HepG2 (cell line): ENCODE data around the gene EHD1. TPM values are rescaled to one million over a fixed set of nuclear protein-coding genes. Genes with fewer than 3 reads are reported as not detected.
A peak's percentile ranks its signal among the peaks of the same experiment; 100 is the strongest.

Experiments used
- BORCS8-MEF2B ChIP-seq: sonication (generic); formaldehyde crosslinking; IDR thresholded peaks from 2 replicates; pipeline ENCODE4 v1.8.0; 2022; ENCODE audit warnings: mild to moderate bottlenecking, missing genetic modification reagents
- BRF2 ChIP-seq: sonication (generic); formaldehyde crosslinking; IDR thresholded peaks from 2 replicates; pipeline ENCODE4 v1.8.1; 2022; ENCODE audit warnings: mild to moderate bottlenecking, missing genetic modification reagents
- CEBPB ChIP-seq: IDR thresholded peaks from 2 replicates; pipeline ENCODE4 v1.6.1; 2011; ENCODE audit warnings: low read depth, low read length, improper control_type of control experiment, borderline replicate concordance
- CHD2 ChIP-seq: IDR thresholded peaks from 2 replicates; pipeline ENCODE4 v1.6.1; 2011; ENCODE audit warnings: low read depth, low read length, improper control_type of control experiment
- DBP ChIP-seq: sonication (generic); formaldehyde crosslinking; IDR thresholded peaks from 2 replicates; pipeline ENCODE4 v1.4.0; 2020; ENCODE audit warnings: missing genetic modification reagents; ENCODE audit errors: not compliant biosample characterization
- ETS1 ChIP-seq: sonication (generic); formaldehyde crosslinking; IDR thresholded peaks from 2 replicates; pipeline ENCODE4 v1.4.0; 2020; ENCODE audit warnings: missing genetic modification reagents
- FOSL2 ChIP-seq: sonication (generic); formaldehyde crosslinking; IDR thresholded peaks from 2 replicates; pipeline ENCODE4 v1.4.0; 2020; ENCODE audit warnings: missing genetic modification reagents
- FOXM1 ChIP-seq: sonication (generic); formaldehyde crosslinking; IDR thresholded peaks from 2 replicates; pipeline ENCODE4 v1.5.0; 2020; ENCODE audit warnings: missing genetic modification reagents
- KLF16 ChIP-seq, 2 experiments: sonication (generic) in 1 of 2; formaldehyde crosslinking in 1 of 2; IDR thresholded peaks; 2 replicates each; pipeline versions ENCODE4 v1.6.1 to v1.8.0; 2016 to 2023; ENCODE audit warnings: missing genetic modification reagents in 2 of 2, missing compliant biosample characterization in 1 of 2
- MIER2 ChIP-seq: IDR thresholded peaks from 2 replicates; pipeline ENCODE4 v1.6.1; 2016; ENCODE audit warnings: missing biosample characterization, missing genetic modification reagents
- PHF21A ChIP-seq: sonication (generic); formaldehyde crosslinking; IDR thresholded peaks from 2 replicates; pipeline ENCODE4 v1.5.0; 2020; ENCODE audit warnings: mild to moderate bottlenecking, missing genetic modification reagents
- POLR2AphosphoS5 ChIP-seq: IDR thresholded peaks from 2 replicates; pipeline ENCODE4 v1.6.1; 2012; ENCODE audit warnings: low read depth, low read length
- RAD21 ChIP-seq: fragments of 450-650 bp; formaldehyde crosslinking; IDR thresholded peaks from 2 replicates; pipeline ENCODE4 v1.5.0; 2020; ENCODE audit warnings: mild to moderate bottlenecking
- RXRB ChIP-seq: IDR thresholded peaks from 2 replicates; pipeline ENCODE4 v1.6.1; 2016; ENCODE audit warnings: borderline replicate concordance, missing genetic modification reagents, missing compliant biosample characterization
- SAP130 ChIP-seq: IDR thresholded peaks from 2 replicates; pipeline ENCODE4 v1.6.1; 2016; ENCODE audit warnings: low read depth
- SYNCRIP ChIP-seq: fragments of 200-400 bp; formaldehyde crosslinking; IDR thresholded peaks from 2 replicates; pipeline ENCODE4 v1.6.1; 2018; ENCODE audit warnings: mild to moderate bottlenecking, low read depth, low read length; ENCODE audit not compliant: insufficient read depth
- TBX3 ChIP-seq: fragments of 450-650 bp; IDR thresholded peaks from 2 replicates; pipeline ENCODE4 v1.6.1; 2017; ENCODE audit warnings: antibody characterized with exemption, mild to moderate bottlenecking, inconsistent platforms, borderline replicate concordance
- TCF7L2 ChIP-seq: IDR thresholded peaks from 2 replicates; pipeline ENCODE4 v1.6.1; 2011; ENCODE audit warnings: mild to moderate bottlenecking, low read depth, low read length, moderate library complexity
- TRIM24 ChIP-seq: sonication (generic); formaldehyde crosslinking; IDR thresholded peaks from 2 replicates; pipeline ENCODE4 v1.8.0; 2022; ENCODE audit warnings: mild to moderate bottlenecking, missing genetic modification reagents
- ZFP62 ChIP-seq: sonication (generic); formaldehyde crosslinking; IDR thresholded peaks from 2 replicates; pipeline ENCODE4 v1.4.0; 2020; ENCODE audit warnings: missing genetic modification reagents
- ZGPAT ChIP-seq: IDR thresholded peaks from 2 replicates; pipeline ENCODE4 v1.6.1; 2016; ENCODE audit warnings: mild to moderate bottlenecking
- ZKSCAN1 ChIP-seq: fragments of 150-350 bp; IDR thresholded peaks from 2 replicates; pipeline ENCODE4 v1.6.1; 2014; ENCODE audit warnings: low read length
- ZMYM2 ChIP-seq: sonication (generic); formaldehyde crosslinking; IDR thresholded peaks from 2 replicates; pipeline ENCODE4 v1.8.0; 2022; ENCODE audit warnings: mild to moderate bottlenecking, missing genetic modification reagents
- ZNF331 ChIP-seq: sonication (generic); formaldehyde crosslinking; IDR thresholded peaks from 2 replicates; pipeline ENCODE4 v1.4.0; 2020; ENCODE audit warnings: missing genetic modification reagents
- ZNF580 ChIP-seq: IDR thresholded peaks from 2 replicates; pipeline ENCODE4 v1.6.1; 2016; ENCODE audit warnings: low read depth, borderline replicate concordance
- ZNF782 ChIP-seq: sonication (generic); formaldehyde crosslinking; IDR thresholded peaks from 2 replicates; pipeline ENCODE4 v1.4.0; 2020; ENCODE audit warnings: missing genetic modification reagents, mild to moderate bottlenecking, borderline replicate concordance
- ZSCAN25 ChIP-seq: sonication (generic); formaldehyde crosslinking; IDR thresholded peaks from 2 replicates; pipeline ENCODE4 v1.8.0; 2022; ENCODE audit warnings: mild to moderate bottlenecking, missing genetic modification reagents
- polyA plus RNA-seq, 8 experiments: library from polyadenylated mRNA; depleted of rRNA in 3 of 8; stranded (reverse) in 7 of 8; unstranded in 1 of 8; fragments of >200 nt; fragmentation: Illumina TruSeq in 4 of 8; extraction: Trizol in 4 of 8; gene quantifications; 2 replicates each; pipeline versions ENCODE4 v1.2.1 to v1.2.3, GENCODE V29; 2011 to 2016; ENCODE audit warnings: low read depth in 4 of 8, missing spikeins in 1 of 8, mixed read lengths in 1 of 8; ENCODE audit not compliant: insufficient read depth in 1 of 8
- total RNA-seq, 5 experiments: library from RNA; depleted of rRNA; stranded (reverse); fragments of >200 nt; fragmentation: Illumina TruSeq; extraction: Trizol; gene quantifications; 2 replicates each; pipeline ENCODE4 v1.2.3, GENCODE V29; 2016; ENCODE audit warnings: low read depth in 1 of 5

Gene EHD1
- total and polyA plus RNA-seq, 2 of the 13 experiments (the other 11 are each of a cell fraction or from before 2014, with no cell fraction given) = 23.6 to 26.6 TPM

GRCh38 chr11:64885367-64886286, 7.2 kb upstream of the EHD1 start (continued):
- TF ChIP-seq POLR2AphosphoS5 (no peak), PHF21A (CRISPR knock-in tag) (peak; percentile 22; the same call in 1 of the 2 replicates), ZFP62 (CRISPR knock-in tag) (no peak), ZGPAT (CRISPR knock-in tag) (peak; percentile 41; the same call in 1 of the 2 replicates), SAP130 (peak; percentile 94), FOSL2 (peak; percentile 88), DBP (CRISPR knock-in tag) (no peak), ZNF331 (CRISPR knock-in tag) (0 out of 2 replicates have a peak, but pooled peaks have one; percentile 17), ETS1 (no peak), FOXM1 (CRISPR knock-in tag) (no peak), ZNF782 (CRISPR knock-in tag) (no peak), SYNCRIP (no peak), ZKSCAN1 (no peak), RAD21 (CRISPR knock-in tag) (no peak), BORCS8-MEF2B (CRISPR knock-in tag) (no peak), CEBPB (peak; percentile 92), BRF2 (no peak), TBX3 (no peak), TCF7L2 (no peak), MIER2 (CRISPR knock-in tag) (no peak), ZNF580 (CRISPR knock-in tag) (no peak; the same call in 1 of the 2 replicates), ZSCAN25 (no peak), TRIM24 (CRISPR knock-in tag) (peak; percentile 42; the same call in 1 of the 2 replicates), RXRB (CRISPR knock-in tag) (peak; percentile 73; the same call in 1 of the 2 replicates), CHD2 (no peak), KLF16 (CRISPR knock-in tag; IDR thresholded peaks at IDR 0.05) (peak in 1 of 2 experiments; percentile 47; a peak in 1 of 4 replicates), ZMYM2 (no peak)
